Osteocyte (in vitro differentiated cells): ENCODE results near the gene EMID1. TPM values are rescaled to one million over a fixed set of nuclear protein-coding genes. Genes with fewer than 3 reads are reported as not detected.

Experiments used
- DNase-seq: peaks from one replicate; pipeline ENCODE4 v3.0.0; 2021; ENCODE audit warnings: mixed read lengths; ENCODE audit not compliant: unreplicated experiment; ENCODE audit errors: extremely low spot score
- H3K27ac Mint-ChIP-seq: one replicate; pipeline ENCODE4 v1.8.0; 2021; ENCODE audit warnings: mild to moderate bottlenecking, mixed read lengths; ENCODE audit not compliant: unreplicated experiment
- H3K27me3 Mint-ChIP-seq: one replicate; pipeline ENCODE4 v1.8.0; 2021; ENCODE audit warnings: mixed read lengths; ENCODE audit not compliant: unreplicated experiment
- H3K36me3 Mint-ChIP-seq: one replicate; pipeline ENCODE4 v1.8.0; 2021; ENCODE audit warnings: mixed read lengths; ENCODE audit not compliant: unreplicated experiment
- H3K4me1 Mint-ChIP-seq: one replicate; pipeline ENCODE4 v1.8.0; 2021; ENCODE audit warnings: mixed read lengths; ENCODE audit not compliant: unreplicated experiment
- H3K4me3 Mint-ChIP-seq: one replicate; pipeline ENCODE4 v1.8.0; 2021; ENCODE audit warnings: mild to moderate bottlenecking, moderate library complexity, mixed read lengths; ENCODE audit not compliant: unreplicated experiment
- H3K9me3 Mint-ChIP-seq: one replicate; pipeline ENCODE4 v1.8.0; 2021; ENCODE audit warnings: mixed read lengths; ENCODE audit not compliant: unreplicated experiment
- total RNA-seq: library from RNA; stranded (reverse); gene quantifications from 2 replicates; pipeline ENCODE4 v1.2.1, GENCODE V29; 2021
- TF ChIP-seq, protein P1 (sequence below): fragments of 200-600 bp; sonication (generic); IDR thresholded peaks from 2 replicates; pipeline ENCODE4 v1.5.0; 2021; ENCODE audit warnings: antibody characterized with exemption, mild to moderate bottlenecking, moderate library complexity

The EMID1 gene
- total RNA-seq, 1 donor from 2014 or later, result 0.51 TPM

- H3K9me3 Mint-ChIP-seq, result no peaks in the 10 kb centered on the region
- peak overlapping the region; percentile 94 for H3K4me3 Mint-ChIP-seq
- TF ChIP-seq, protein P1, sequence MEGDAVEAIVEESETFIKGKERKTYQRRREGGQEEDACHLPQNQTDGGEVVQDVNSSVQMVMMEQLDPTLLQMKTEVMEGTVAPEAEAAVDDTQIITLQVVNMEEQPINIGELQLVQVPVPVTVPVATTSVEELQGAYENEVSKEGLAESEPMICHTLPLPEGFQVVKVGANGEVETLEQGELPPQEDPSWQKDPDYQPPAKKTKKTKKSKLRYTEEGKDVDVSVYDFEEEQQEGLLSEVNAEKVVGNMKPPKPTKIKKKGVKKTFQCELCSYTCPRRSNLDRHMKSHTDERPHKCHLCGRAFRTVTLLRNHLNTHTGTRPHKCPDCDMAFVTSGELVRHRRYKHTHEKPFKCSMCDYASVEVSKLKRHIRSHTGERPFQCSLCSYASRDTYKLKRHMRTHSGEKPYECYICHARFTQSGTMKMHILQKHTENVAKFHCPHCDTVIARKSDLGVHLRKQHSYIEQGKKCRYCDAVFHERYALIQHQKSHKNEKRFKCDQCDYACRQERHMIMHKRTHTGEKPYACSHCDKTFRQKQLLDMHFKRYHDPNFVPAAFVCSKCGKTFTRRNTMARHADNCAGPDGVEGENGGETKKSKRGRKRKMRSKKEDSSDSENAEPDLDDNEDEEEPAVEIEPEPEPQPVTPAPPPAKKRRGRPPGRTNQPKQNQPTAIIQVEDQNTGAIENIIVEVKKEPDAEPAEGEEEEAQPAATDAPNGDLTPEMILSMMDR, result no peak
- peaks cover 19% of the 10 kb centered on the region for H3K36me3 Mint-ChIP-seq
- H3K27me3 Mint-ChIP-seq, result no peaks in the 10 kb centered on the region
- peak; percentile 74 for DNase-seq
- H3K4me1 Mint-ChIP-seq, result peaks cover 46% of the 10 kb centered on the region
- peak overlapping the region; percentile 99 for H3K27ac Mint-ChIP-seq
Observed at GRCh38 chr22:29266564-29267461, 61.1 kb downstream of the EMID1 start.

GRCh38 chr22:29267462-29267857 lies 61.8 kb downstream of the EMID1 start:
- Mint-ChIP-seq H3K27ac (peak overlapping the region; percentile 99), H3K9me3 (no peaks in the 10 kb centered on the region), H3K27me3 (no peaks in the 10 kb centered on the region), H3K4me1 (peaks cover 51% of the 10 kb centered on the region), H3K36me3 (peaks cover 23% of the 10 kb centered on the region), H3K4me3 (peak overlapping the region; percentile 94)
- TF ChIP-seq, protein P1, result no peak
- DNase-seq, result no peak

DNA sequence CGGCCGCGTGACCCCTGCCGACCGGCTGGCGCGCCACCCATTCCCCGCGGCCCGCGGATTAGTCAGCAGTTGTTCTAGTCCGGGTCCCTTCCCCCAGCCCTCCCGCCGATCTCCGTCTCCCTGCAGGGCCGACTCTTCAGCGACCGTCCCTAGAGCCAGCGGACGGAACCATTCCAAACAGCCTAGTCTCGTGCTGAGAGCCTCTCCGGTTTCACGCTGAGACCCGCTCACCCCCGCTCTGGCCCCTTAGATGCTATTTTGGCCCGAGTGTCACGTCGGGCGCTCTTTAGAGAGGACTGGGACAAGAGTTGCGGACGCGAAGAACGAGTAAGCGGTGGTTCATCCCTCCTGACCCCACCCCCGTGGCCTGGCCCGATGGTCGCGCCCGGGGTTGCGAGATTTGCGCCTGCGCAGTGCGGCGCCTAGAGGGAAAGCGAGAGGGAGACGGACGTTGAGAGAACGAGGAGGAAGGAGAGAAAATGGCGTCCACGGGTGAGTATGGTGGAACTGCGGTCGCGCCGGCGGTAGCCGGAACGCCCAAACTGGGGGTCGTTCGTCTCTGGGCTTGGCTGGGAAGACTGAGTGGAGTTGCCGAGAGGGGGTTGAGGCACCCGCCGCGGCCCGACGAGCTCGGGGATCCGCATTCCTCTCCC lies 62.3 kb downstream of the EMID1 start, which contains the start of the genes EWSR1 and RHBDD3:
TSS of gene EWSR1 (plus strand) at position 411 of the 653 bp plus-strand sequence. CDS start at position 480, 69 bp downstream.
TSS of gene RHBDD3 (minus strand) at position 124 of the 653 bp plus-strand sequence. CDS start 2,355 bp downstream, outside the sequence.
- TF ChIP-seq, protein P1, result no peak
- Mint-ChIP-seq H3K9me3 (no peaks in the 10 kb centered on the region), H3K27ac (peak within 1 kb of the TSS; percentile 99), H3K36me3 (peaks cover 26% of the 10 kb centered on the region), H3K4me1 (peaks cover 51% of the 10 kb centered on the region), H3K4me3 (peak within 1 kb of the TSS; percentile 94), H3K27me3 (no peaks in the 10 kb centered on the region)
- DNase-seq, result peak; percentile 99

DNA sequence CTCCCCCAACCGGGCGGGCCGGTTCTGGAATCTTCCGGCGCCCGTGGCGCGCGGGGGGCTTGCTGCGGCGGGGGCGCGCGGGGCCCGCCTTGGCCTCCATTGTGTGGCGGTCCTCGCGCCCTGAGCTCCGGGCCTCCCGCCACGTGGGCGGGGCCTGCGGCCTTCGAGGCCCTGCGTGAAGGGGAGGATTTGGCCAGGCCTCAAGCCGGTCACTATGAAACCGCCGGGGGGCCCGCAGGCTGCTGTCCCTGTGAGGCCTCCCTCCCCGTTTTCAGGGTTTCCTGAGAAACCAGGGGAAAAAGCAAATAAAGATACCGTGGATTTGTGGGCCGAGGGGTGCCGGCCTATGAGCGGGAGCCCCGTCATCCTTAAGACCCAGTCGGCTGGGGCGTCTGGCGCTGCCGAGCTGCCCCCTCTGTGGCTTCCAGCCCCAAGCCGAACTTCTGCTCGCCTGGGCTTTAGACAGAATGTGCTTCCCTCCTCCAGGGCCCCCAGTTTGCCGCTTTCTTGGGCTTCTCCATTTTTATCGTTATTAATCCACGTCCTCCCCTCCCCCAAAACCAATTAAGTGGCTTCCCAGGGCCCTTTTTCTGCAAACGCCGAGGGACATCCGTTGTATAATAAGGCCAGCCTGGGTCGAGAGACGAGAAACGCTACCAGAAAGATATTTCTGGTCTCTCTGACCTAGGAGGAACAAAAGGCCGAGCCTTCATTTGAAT lies 63.0 kb downstream of the EMID1 start:
- peaks cover 51% of the 10 kb centered on the region for H3K4me1 Mint-ChIP-seq
- H3K27ac Mint-ChIP-seq, result peak overlapping the region; percentile 99
- TF ChIP-seq, protein P1, result no peak
- peak overlapping the region; percentile 94 for H3K4me3 Mint-ChIP-seq
- peak; percentile 87 for DNase-seq
- H3K27me3 Mint-ChIP-seq, result no peaks in the 10 kb centered on the region
- peaks cover 33% of the 10 kb centered on the region for H3K36me3 Mint-ChIP-seq
- H3K9me3 Mint-ChIP-seq, result no peaks in the 10 kb centered on the region
